ENCODE measurements around the gene GABARAPL1.

GRCh38 chr12:10241290-10241689 lies 28.6 kb downstream of the GABARAPL1 start:
- TF ChIP-seq CTCF (IDR thresholded peaks at IDR 0.05; ENCODE audit: insufficient read depth, low read length, poor library complexity, severe bottlenecking) = no peak
- no peak for TF ChIP-seq EZH2phosphoT487 (conservative IDR thresholded peaks at IDR 0.05; ENCODE audit: low read length)
